Measurements from ENCODE around the gene RREB1.

DNA sequence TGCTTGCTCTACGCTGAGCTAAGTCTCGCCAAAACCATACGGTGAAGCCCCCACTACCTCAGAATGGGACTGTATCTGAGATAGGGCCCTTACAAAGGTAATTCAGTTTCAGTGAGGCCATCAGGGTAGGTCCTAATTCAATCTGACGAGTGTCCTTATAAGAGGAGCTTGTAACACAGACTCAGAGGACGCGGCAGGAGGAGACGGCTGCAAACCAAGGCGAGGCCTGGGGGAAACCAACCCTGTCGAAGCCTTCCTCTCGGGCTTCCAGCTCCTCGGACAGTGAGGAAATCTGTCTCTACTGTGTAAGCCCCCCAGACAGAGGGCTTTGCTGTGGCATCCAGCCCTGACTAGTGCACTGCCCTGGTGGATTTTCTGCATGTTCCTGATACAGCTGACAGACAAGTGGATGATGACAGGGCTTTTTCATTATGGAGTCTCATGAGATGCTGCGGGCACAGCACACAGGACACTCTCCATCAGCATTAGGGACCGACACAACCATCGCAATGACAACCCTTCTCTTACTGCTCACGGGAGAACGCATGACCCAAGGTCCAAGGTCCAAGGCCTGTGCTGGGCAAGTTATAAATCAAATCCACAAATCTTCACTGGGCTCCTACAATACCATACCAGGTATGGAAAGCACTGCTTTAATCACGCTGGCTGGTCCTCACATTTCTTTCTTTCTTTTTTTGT lies 157.1 kb downstream of the RREB1 start:
- TF ChIP-seq, protein P1, sequence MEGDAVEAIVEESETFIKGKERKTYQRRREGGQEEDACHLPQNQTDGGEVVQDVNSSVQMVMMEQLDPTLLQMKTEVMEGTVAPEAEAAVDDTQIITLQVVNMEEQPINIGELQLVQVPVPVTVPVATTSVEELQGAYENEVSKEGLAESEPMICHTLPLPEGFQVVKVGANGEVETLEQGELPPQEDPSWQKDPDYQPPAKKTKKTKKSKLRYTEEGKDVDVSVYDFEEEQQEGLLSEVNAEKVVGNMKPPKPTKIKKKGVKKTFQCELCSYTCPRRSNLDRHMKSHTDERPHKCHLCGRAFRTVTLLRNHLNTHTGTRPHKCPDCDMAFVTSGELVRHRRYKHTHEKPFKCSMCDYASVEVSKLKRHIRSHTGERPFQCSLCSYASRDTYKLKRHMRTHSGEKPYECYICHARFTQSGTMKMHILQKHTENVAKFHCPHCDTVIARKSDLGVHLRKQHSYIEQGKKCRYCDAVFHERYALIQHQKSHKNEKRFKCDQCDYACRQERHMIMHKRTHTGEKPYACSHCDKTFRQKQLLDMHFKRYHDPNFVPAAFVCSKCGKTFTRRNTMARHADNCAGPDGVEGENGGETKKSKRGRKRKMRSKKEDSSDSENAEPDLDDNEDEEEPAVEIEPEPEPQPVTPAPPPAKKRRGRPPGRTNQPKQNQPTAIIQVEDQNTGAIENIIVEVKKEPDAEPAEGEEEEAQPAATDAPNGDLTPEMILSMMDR (IDR thresholded peaks at IDR 0.05) = no peak
- no peak for TF ChIP-seq POLR2A (IDR thresholded peaks at IDR 0.05)

All from adrenal gland (tissue), 5 donors.